IMR-90 (cell line): ENCODE measurements around the gene ARHGAP10. TPM values are rescaled to one million over a fixed set of nuclear protein-coding genes. Genes with fewer than 3 reads are reported as not detected.

Source experiments
- ATAC-seq: fragments of 200-7000 bp; cut with Tn5 transposase; 2 replicates; pipeline ENCODE4 v1.9.1; 2020; ENCODE audit warnings: low read depth, mild to moderate bottlenecking, moderate library complexity
- BruUV-seq: library from RNA; stranded (reverse); fragments of 400-500 nt; replicated peaks from 2 replicates; lab custom pipeline; 2021; lab: Mats Ljungman, UMichigan
- CTCF ChIA-PET: fragments of 300-600 bp; formaldehyde crosslinking; extraction: SDS; loops from one replicate; lab custom pipeline; 2021; ENCODE audit warnings: antibody characterized with exemption; lab: Yijun Ruan, JAX
- POLR2A ChIA-PET: fragments of 300-600 bp; sonication (Branson Sonifier 250); formaldehyde crosslinking; loops from one replicate; lab custom pipeline; 2022; ENCODE audit warnings: antibody characterized with exemption; ENCODE audit not compliant: unreplicated experiment; lab: Charles Lee
- DNase-seq: peaks from one replicate; pipeline ENCODE4 v3.0.0; 2013
- H2AFZ ChIP-seq: replicated peaks from 2 replicates; pipeline ENCODE3; 2013; ENCODE audit warnings: low read length, mild to moderate bottlenecking; ENCODE audit not compliant: poor library complexity
- H2AK5ac ChIP-seq: 2 replicates; pipeline ENCODE4 v1.6.1; 2013; ENCODE audit warnings: low read depth, low read length, inconsistent platforms
- H2AK9ac ChIP-seq: replicated peaks from 2 replicates; pipeline ENCODE3; 2013; ENCODE audit warnings: mild to moderate bottlenecking, low read depth, low read length, moderate library complexity; ENCODE audit not compliant: poor library complexity
- H2BK120ac ChIP-seq: 2 replicates; pipeline ENCODE4 v1.6.1; 2013; ENCODE audit warnings: low read depth, low read length, inconsistent platforms
- H2BK15ac ChIP-seq: 3 replicates; pipeline ENCODE4 v1.6.1; 2013; ENCODE audit warnings: low read depth, low read length, inconsistent platforms
- H2BK20ac ChIP-seq: 2 replicates; pipeline ENCODE4 v1.6.1; 2013; ENCODE audit warnings: low read depth, mild to moderate bottlenecking, inconsistent platforms, low read length, moderate library complexity
- H2BK5ac ChIP-seq: 2 replicates; pipeline ENCODE4 v1.6.1; 2013; ENCODE audit warnings: mild to moderate bottlenecking, low read depth, low read length, inconsistent platforms; ENCODE audit not compliant: poor library complexity, severe bottlenecking
- H3K14ac ChIP-seq: replicated peaks from 2 replicates; pipeline ENCODE4 v1.6.1; 2013; ENCODE audit warnings: low read depth, low read length, inconsistent platforms
- H3K18ac ChIP-seq: 2 replicates; pipeline ENCODE4 v1.6.1; 2013; ENCODE audit warnings: low read depth, low read length, control low read depth
- H3K23ac ChIP-seq: 2 replicates; pipeline ENCODE4 v1.6.1; 2013; ENCODE audit warnings: low read depth, low read length, inconsistent platforms
- H3K27ac ChIP-seq: 2 replicates; pipeline ENCODE4 v1.5.1; 2013; ENCODE audit warnings: mild to moderate bottlenecking, control low read depth, low read length; ENCODE audit not compliant: insufficient read depth
- H3K27me3 ChIP-seq: 2 replicates; pipeline ENCODE4 v1.6.1; 2013; ENCODE audit warnings: low read length; ENCODE audit not compliant: control insufficient read depth, insufficient read depth
- H3K36me3 ChIP-seq: 2 replicates; pipeline ENCODE4 v1.6.1; 2013; ENCODE audit warnings: low read length, mixed read lengths; ENCODE audit not compliant: control insufficient read depth, insufficient read depth
- H3K4ac ChIP-seq: 2 replicates; pipeline ENCODE4 v1.6.1; 2013; ENCODE audit warnings: low read depth, low read length, inconsistent platforms
- H3K4me1 ChIP-seq: 2 replicates; pipeline ENCODE4 v1.6.1; 2013; ENCODE audit warnings: low read length, mixed read lengths; ENCODE audit not compliant: control insufficient read depth, insufficient read depth
- H3K4me2 ChIP-seq: 2 replicates; pipeline ENCODE4 v1.6.1; 2013; ENCODE audit warnings: low read depth, mild to moderate bottlenecking, control low read depth, low read length, moderate library complexity
- H3K4me3 ChIP-seq: 2 replicates; pipeline ENCODE4 v1.5.1; 2013; ENCODE audit warnings: low read depth, mild to moderate bottlenecking, control low read depth, low read length, moderate library complexity; ENCODE audit not compliant: insufficient read depth
- H3K56ac ChIP-seq: 2 replicates; pipeline ENCODE4 v1.6.1; 2013; ENCODE audit warnings: low read length, inconsistent platforms; ENCODE audit not compliant: insufficient read depth; ENCODE audit errors: extremely low read depth
- H3K79me1 ChIP-seq, 2 experiments: 2 replicates each; pipeline ENCODE4 v1.6.1; 2013; ENCODE audit warnings: low read length in 2 of 2, inconsistent platforms in 1 of 2, low read depth in 1 of 2
- H3K9ac ChIP-seq: 2 replicates; pipeline ENCODE4 v1.6.1; 2013; ENCODE audit warnings: low read depth, low read length, control low read depth
- H3K9me1 ChIP-seq: 2 replicates; pipeline ENCODE4 v1.6.1; 2013; ENCODE audit warnings: low read length, inconsistent platforms; ENCODE audit not compliant: insufficient read depth
- H3K9me3 ChIP-seq: 2 replicates; pipeline ENCODE4 v1.6.1; 2013; ENCODE audit warnings: low read length; ENCODE audit not compliant: control insufficient read depth, insufficient read depth
- H4K20me1 ChIP-seq: 2 replicates; pipeline ENCODE4 v1.6.1; 2013; ENCODE audit warnings: low read length, inconsistent platforms; ENCODE audit not compliant: insufficient read depth
- H4K5ac ChIP-seq: 2 replicates; pipeline ENCODE4 v1.6.1; 2013; ENCODE audit warnings: mild to moderate bottlenecking, low read depth, low read length, control low read depth
- H4K8ac ChIP-seq, 2 experiments: 2 replicates each; pipeline ENCODE4 v1.6.1; 2013; ENCODE audit warnings: low read depth in 2 of 2, low read length in 2 of 2, control low read depth in 1 of 2, inconsistent platforms in 1 of 2
- H4K91ac ChIP-seq: 2 replicates; pipeline ENCODE4 v1.6.1; 2013; ENCODE audit warnings: low read depth, low read length, inconsistent platforms; ENCODE audit not compliant: insufficient read depth
- CEBPB ChIP-seq: IDR thresholded peaks from 2 replicates; pipeline ENCODE4 v1.6.1; 2012; ENCODE audit warnings: low read depth, low read length, improper control_type of control experiment
- CHD1 ChIP-seq: IDR thresholded peaks from 2 replicates; pipeline ENCODE4 v1.6.1; 2012; ENCODE audit warnings: low read depth, low read length, improper control_type of control experiment
- RCOR1 ChIP-seq: IDR thresholded peaks from 2 replicates; pipeline ENCODE4 v1.6.1; 2012; ENCODE audit warnings: mild to moderate bottlenecking, low read length, improper control_type of control experiment; ENCODE audit not compliant: insufficient replicate concordance
- USF2 ChIP-seq: fragments of 150-350 bp; IDR thresholded peaks from 2 replicates; pipeline ENCODE4 v1.6.1; 2017; ENCODE audit warnings: mild to moderate bottlenecking, antibody characterized with exemption, low read length, low read depth
- WGBS, 2 experiments: methylation state at CpG; one replicate each; pipeline versions ENCODE4 v1.1.5 to v1.1.7; 2013; ENCODE audit warnings: missing lambda C conversion rate in 2 of 2; ENCODE audit not compliant: insufficient read length in 1 of 2; ENCODE audit errors: extremely low coverage in 2 of 2; 5-methylcytosine and 5-hydroxymethylcytosine counted together
- dilution Hi-C: fragments of 300-500 bp; cut with HindIII; formaldehyde crosslinking; loops from one replicate; pipeline ENCODE4 v1.14.3; 2018; ENCODE audit warnings: low sequenced_read_pairs; ENCODE audit not compliant: unreplicated experiment
- in situ Hi-C: fragments of 300-500 bp; cut with MboI; formaldehyde crosslinking; loops from 3 replicates; pipeline ENCODE4 v1.14.3; 2019; ENCODE audit warnings: low sequenced_read_pairs, inconsistent platforms, mixed read lengths
- intact Hi-C: fragments of 100-400 bp; cut with micrococcal nuclease; formaldehyde crosslinking; loops from 2 replicates; pipeline ENCODE4 v1.10.0; 2022
- polyA plus RNA-seq, 3 experiments: library from polyadenylated mRNA; depleted of rRNA; stranded (reverse); fragments of >200 nt; gene quantifications; 2 replicates each; pipeline ENCODE4 v1.2.3, GENCODE V29; 2012; ENCODE audit warnings: low replicate concordance in 1 of 3
- total RNA-seq: library from RNA; depleted of rRNA; stranded (reverse); fragments of >200 nt; gene quantifications from 2 replicates; pipeline ENCODE4 v1.2.3, GENCODE V29; 2012

ARHGAP10 gene
- total and polyA plus RNA-seq, 2 of the 4 experiments (the other 2 are of a cell fraction), result 27.1 to 29.4 TPM

DNA sequence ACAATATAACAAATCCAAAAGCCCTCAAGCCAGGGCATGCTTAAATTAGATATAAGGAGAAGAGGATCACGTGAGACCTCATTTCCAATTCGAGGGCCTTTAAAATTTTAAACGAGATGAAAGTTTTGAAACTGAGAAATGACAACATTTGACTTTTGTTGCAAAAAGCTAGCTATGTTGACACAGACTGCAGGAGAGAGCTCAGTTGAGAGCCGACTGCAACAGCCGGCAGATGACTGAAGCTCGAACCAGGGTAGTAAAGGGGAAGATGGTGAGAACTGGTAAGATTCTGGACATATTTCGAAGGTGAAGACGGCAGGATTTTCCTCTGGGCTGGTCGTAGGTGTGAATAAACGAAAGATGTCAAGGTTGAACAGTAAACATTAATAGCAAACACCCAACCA is 48.7 kb upstream of the ARHGAP10 start:
- Histone ChIP-seq H3K23ac (peak overlapping the region; percentile 43; the same call in 1 of the 2 replicates), H3K27ac (peak overlapping the region; percentile 87), H3K4me2 (peak overlapping the region; percentile 96), H3K56ac (peak overlapping the region; percentile 92; the same call in 1 of the 2 replicates), H3K27me3 (no peaks in the 10 kb centered on the region), H3K18ac (peak overlapping the region; percentile 18; the same call in 1 of the 2 replicates), H3K4me3 (peak overlapping the region; percentile 82), H2BK20ac (no peak overlapping the region), H2AFZ (peak overlapping the region; percentile 68), H3K79me1 (peaks cover 6 to 46% of the 10 kb centered on the region in 2 experiments), H4K20me1 (no peaks in the 10 kb centered on the region), H3K9me3 (no peaks in the 10 kb centered on the region), H4K8ac (peak overlapping the region; percentile 89 to 98), H4K91ac (no peak overlapping the region), H3K9me1 (peaks cover 4% of the 10 kb centered on the region), H4K5ac (peak overlapping the region; percentile 37), H2BK5ac (peak overlapping the region; percentile 12), H3K36me3 (peaks cover 9% of the 10 kb centered on the region), H2AK9ac (peak overlapping the region; percentile 48), H3K14ac (peak overlapping the region; percentile 65; the same call in 1 of the 2 replicates), H2AK5ac (no peak overlapping the region), H2BK15ac (peak overlapping the region; percentile 22; the same call in 2 of the 3 replicates), H3K4ac (peak overlapping the region; percentile 71; the same call in 1 of the 2 replicates), H3K9ac (peak overlapping the region; percentile 91), H3K4me1 (peaks cover 4% of the 10 kb centered on the region), H2BK120ac (peak overlapping the region; percentile 17; the same call in 1 of the 2 replicates)
- intact Hi-C loops (loop anchor here (5.0 kb wide), 1 partner anchor 49 kb away; the partner anchor contains the start of gene ARHGAP10), dilution Hi-C loops (no loop called here), in situ Hi-C loops (no loop called here)
- TSS peak; percentile 63 for BruUV-seq
- 5% methylated on average over 3 of the region's 10 CpGs; no CpG with 5 or more reads in 1 of the 2 experiments for WGBS, 2 experiments
- CTCF ChIA-PET, result interaction anchor here (0.6 to 1.4 kb wide), 3 partner anchors 19 to 183 kb away, joined by 3 to 6 read pairs (median 3); no protein-coding TSS in a partner anchor
- peak; percentile 32 for DNase-seq
- TF ChIP-seq USF2 (peak; percentile 21; the same call in 1 of the 2 replicates), CEBPB (peak; percentile 12; the same call in 1 of the 2 replicates), RCOR1 (no peak), CHD1 (peak; percentile 45; the same call in 1 of the 2 replicates)
- POLR2A ChIA-PET, result interaction anchor here (1.9 kb wide), 1 partner anchor 49 kb away, joined by 4 read pairs; the partner anchor contains the start of gene ARHGAP10
- peak; percentile 24; the same call in 1 of the 2 replicates for ATAC-seq
